SKM-1 (cell line): ENCODE data around the gene PPP1R14B.

Source experiments
- DNase-seq: peaks from one replicate; lab custom pipeline; 2025; ENCODE audit not compliant: unreplicated experiment; lab: John Stamatoyannopoulos, UW

PPP1R14B gene

DNA sequence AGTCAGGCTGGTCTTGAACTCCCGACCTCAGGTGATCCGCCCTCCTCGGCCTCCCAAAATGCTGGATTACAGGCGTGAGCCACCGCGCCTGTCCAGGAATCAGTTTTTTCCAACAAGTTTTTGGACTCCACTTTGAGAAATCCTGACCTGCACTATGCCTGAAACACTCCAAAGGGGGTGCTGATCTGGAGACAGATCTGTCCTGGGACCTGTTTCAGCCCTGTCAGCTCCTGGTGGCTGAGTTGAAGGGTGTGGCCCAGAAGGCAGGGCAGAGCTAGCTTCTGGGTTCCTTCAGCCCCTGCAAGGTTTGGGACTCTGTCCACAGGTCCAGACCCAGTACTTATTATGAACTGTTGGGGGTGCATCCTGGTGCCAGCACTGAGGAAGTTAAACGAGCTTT, 15.2 kb downstream of the PPP1R14B start:
- no peak for DNase-seq

DNA sequence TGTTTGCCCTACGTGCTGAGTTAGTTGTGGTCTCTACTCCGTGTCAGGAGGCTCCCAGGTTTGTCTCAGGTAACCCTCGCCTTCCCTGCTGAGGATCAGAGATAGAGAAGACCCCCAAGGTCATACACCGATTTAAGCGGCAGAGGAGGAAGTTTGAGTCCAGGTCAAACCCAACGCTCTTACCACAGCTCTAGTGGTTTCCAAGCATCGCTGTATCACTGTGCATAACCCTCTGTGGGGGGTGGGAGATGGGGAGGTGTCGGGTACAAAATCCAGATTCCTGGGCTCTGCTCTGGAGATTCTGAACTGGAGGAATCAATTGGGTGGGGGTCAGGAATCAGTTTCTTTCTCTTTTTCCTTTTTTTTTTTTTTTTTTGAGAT, 15.8 kb downstream of the PPP1R14B start:
- no peak for DNase-seq

DNA sequence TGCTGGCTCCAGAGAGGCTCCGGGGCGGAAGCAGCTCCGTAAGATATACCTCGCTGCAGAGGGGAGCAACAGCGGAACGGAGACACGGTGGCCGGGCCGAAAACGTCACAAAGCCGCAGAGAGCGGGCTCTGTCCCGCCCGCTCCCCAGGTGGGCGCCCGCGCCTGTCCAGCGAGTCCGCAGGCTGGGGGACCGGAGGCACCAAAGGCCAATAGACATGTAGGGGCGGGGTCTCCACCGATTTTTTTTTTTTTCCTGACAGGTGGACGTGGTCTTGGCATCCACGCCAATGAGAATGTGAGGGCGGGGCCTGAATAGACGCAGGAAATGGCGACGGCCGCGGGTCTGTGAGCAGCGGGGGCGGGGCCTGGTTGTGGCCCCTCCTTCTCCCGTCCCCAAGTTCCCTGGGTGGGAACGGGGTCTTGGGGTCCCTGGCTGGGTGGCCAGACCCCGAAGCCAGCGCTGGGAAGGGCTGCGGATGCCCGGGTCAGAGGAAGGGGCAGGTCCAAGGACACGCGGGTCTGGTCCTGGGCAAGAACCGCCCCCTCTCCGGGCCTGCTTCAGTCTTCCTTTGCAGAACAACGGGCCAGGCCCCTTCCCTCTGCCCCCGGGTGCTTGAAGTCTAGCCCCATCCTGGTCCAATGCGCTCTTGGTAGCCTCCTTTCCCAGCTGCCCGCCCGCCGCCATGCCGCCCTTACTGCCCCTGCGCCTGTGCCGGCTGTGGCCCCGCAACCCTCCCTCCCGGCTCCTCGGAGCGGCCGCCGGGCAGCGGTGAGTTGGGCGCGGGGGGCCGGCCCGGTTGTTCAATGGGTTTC, 16.4 kb downstream of the PPP1R14B start, which contains the start of gene DNAJC4:
TSS of gene DNAJC4 (plus strand) at position 378 of the 814 bp plus-strand sequence. CDS start at position 685, 307 bp downstream.
- no peak for DNase-seq

DNA sequence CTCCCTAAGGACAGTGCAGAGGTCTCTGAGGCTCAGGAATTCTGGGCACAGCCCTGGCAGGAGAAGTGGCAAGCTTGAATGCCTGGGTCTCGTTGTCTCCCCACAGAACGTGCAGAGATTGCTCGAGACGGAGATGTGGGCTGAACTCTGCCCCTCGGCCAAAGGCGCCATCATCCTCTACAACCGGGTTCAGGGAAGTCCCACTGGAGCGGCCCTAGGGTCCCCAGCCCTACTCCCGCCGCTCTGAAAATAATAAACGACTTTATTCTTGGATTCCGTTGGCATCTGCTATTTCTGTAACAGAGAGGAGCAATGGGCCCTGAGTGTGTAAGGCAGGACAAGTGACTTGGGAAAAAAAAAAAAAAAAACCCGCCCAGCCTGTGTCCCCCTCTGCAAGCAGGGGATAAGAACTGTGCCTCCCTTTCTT, 17.0 kb downstream of the PPP1R14B start:
- no peak for DNase-seq

DNA sequence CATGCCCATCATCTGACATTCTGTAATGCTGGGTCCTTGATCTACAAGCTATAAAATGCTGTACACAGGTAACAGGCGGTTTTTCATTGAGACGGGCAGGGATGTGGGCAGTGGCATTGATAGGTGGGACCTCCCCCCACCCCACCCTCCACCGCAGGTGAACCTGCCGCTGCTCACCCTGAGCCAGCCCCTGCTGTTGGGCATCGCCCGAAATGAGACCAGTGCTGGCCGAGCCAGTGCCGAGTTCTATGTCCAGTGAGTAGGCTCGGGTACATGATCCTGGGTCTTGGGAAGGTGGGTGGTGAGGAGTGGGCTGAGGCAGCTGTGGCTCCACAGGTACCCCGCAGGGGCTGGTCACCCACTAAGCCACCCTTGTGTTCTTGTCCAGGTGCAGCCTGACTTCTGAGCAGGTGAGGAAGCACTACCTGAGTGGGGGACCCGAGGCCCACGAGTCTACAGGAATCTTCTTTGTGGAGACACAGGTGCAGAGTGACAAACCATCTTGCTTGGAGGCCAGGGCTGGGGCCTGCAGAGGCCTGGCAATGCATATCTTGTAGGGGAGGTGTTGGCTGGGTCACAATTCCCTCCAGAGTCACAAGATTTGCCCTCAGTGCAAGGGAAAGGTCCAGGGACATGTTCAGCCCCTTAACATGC, 17.5 kb downstream of the PPP1R14B start:
- no peak for DNase-seq

DNA sequence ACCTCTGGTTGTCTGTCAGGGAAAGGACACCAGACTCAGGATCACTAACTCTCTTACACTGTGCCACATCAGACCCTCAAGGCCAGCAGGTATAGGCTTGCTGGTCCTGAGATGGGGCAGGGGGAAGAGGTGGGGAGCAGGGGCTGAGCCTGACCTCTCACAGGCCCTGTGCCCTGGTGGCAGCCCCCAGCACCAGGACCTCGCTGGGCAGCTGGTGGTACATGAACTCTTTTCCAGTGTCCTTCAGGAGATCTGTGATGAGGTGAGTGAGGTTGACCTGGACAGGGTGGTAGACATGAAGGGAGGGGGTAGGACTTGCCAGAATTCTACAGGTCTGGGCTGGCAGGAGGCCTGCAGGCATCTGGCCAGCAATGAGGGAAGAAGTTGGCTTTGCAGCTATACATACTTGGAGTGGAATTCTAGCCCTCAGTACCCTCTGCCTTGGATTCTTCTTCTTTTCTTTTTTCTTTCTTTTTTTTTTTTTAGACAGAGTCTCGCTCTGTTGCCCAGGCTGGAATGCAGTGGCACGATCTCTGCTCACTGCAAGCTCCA, 19.3 kb downstream of the PPP1R14B start:
- no peak for DNase-seq

DNA sequence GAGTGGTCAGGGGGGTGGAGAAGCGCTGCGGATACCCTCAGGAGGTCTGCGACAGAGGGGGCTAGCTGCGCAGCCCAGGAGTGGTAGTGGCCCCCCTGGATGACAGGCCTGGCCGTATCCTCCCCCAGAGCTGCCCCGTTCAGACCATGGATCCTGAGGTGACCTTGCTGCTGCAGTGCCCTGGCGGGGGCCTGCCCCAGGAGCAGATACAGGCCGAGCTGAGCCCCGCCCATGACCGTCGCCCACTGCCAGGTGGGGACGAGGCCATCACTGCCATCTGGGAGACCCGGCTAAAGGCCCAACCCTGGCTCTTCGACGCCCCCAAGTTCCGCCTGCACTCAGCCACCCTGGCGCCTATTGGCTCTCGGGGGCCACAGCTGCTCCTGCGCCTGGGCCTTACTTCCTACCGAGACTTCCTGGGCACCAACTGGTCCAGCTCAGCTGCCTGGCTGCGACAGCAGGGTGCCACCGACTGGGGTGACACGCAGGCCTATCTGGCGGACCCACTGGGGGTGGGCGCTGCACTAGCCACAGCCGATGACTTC, 20.2 kb downstream of the PPP1R14B start:
- no peak for DNase-seq

DNA sequence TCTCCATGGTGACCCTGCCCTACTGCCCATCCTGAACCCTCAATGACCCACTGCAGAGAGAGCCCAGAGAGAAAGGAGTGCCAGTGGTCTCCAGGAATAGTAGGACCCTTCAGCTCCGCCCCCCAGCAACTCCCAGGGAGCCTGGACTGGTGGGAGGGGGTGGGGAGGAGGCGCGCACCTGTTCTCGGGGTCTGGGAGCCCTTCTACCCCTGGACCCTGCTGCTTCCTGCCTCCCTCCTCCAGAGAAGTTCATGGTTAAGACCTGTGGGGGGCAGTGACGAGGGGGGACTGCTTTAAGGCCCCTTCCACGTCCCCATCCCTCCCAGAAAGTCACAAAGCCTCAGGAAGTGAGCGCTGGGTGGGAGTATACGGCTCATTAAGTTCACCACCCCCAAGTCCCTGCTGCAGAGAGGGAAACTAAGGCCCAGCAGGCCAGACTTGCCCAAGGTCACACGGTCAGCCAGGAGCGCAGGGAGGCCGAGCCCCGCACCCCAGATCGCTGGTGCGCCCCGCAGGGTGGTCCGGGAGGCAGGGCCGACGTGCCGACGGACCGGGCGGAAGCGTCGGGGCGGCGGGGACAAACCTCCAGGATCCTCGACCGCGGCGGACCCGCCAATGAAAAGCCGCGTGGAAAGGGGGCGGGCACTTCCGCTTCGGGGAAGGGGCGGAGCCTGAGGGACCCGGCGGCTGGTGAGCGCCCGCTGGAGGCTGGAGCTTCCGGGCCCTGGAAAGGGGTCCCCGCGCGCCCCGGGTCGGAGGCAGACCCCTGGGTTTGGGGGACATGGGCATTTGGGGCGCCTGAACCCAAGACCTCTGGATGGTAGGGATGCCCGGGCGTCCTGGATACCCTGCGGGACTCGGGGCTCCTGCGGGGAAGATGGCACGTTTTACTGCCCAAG, 20.9 kb downstream of the PPP1R14B start, which contains the start of the genes NUDT22 and TRPT1:
TSS of gene NUDT22 (plus strand) at position 667 of the 899 bp plus-strand sequence. CDS start 379 bp downstream, outside the sequence.
TSS of gene TRPT1 (minus strand) at position 579 of the 899 bp plus-strand sequence. CDS start at position 253, 326 bp downstream.
- peak; percentile 43 for DNase-seq

DNA sequence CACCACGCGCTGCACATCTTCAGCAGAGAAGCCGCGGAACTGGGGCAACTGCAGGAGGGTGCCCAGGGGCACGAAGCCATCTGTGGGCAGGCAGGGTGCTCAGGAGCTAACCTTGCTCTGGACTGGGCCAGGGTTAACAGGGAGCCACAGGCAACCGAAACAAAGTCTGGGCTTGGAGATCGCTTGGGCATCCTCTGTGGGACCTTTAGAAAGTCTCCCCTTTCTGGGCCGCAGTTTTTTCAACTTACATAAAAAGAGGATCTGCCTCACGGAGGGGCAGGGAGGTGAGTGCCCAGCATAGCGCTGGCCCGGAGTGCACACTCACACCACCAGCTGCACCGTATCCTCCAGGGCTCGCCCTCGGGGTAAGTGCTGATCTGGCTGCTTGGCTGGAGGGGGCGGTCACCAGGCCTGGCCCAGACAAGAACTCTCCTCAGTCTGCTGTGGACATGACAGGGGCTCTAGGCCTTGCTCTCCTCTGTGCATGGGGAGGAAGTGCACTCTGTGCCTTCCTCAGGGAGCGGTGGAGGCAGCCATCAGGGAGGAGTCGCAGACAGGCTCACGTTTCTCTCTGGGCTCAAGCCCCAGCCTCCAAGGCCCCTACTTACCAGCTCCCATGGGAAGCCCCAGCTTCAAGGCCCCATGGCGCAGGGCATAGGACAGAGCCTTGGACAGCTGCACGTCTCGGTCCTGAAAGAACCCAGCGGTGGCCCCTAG, 21.7 kb downstream of the PPP1R14B start:
- no peak for DNase-seq

DNA sequence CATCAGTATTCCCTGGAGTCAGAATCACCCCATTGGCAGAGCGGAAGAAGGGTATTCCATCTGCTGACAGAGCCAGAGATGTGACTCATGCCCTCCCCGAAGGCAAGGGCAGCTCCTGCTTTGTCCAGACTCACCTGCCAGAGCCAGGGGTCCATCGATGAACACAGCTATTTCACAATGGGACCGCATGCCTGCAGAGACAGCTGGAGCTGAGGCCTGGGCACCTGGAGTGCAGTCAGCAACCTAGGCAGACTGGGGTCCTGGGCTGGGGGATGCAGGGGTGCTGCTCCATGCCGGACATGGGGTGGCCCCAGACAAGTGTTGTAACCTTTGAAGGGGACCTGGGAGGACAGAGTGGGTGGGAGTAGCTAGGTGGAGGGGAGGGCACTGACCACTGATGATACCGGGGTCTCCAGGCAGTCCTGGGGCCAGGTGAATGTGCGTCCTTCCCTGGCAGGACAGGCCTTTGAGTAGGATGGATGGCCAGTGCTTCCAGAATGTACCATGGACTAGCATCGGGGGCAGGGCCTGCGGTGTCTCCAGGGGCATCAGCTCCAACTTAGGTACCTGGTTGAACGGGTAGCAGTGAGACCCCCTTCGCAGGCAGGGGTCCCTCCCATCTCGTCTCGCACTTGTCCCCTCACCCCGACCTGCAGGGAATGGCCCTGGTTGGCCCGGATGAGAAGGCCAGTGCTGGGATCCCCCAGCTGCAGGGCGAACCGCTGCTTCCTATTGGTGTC, 22.4 kb downstream of the PPP1R14B start:
- no peak for DNase-seq

DNA sequence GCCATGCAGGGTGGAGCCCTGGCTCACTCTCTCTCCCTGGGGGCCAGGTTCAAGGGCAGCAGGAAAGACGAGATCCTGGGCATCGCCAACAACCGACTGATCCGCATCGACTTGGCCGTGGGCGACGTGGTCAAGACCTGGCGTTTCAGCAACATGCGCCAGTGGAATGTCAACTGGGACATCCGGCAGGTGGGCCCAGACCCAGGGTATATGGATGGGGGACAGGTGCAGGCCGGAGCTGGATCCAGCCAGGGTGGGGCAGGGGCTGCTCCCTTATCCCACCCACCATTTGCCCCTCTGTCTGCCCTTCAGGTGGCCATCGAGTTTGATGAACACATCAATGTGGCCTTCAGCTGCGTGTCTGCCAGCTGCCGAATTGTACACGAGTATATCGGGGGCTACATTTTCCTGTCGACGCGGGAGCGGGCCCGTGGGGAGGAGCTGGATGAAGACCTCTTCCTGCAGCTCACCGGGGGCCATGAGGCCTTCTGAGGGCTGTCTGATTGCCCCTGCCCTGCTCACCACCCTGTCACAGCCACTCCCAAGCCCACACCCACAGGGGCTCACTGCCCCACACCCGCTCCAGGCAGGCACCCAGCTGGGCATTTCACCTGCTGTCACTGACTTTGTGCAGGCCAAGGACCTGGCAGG, 23.6 kb downstream of the PPP1R14B start:
- DNase-seq: no peak

DNA sequence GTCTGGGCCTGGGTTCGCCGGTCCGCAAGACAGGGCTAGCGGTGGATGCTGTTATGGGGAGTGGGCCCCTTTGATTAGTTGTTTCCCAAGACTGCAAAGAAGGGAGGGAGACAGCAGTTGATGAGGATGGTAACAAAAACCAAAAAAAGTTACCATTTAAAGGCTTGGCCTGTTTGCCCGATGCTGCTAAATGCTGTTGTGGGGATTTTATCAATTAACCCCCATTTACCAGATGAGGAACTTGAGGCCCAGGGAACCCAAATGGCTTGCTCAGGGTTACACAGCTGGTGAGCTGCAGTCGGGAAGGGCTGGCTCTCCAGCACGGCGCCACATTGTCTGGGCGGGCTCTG, 24.1 kb downstream of the PPP1R14B start:
- no peak for DNase-seq

DNA sequence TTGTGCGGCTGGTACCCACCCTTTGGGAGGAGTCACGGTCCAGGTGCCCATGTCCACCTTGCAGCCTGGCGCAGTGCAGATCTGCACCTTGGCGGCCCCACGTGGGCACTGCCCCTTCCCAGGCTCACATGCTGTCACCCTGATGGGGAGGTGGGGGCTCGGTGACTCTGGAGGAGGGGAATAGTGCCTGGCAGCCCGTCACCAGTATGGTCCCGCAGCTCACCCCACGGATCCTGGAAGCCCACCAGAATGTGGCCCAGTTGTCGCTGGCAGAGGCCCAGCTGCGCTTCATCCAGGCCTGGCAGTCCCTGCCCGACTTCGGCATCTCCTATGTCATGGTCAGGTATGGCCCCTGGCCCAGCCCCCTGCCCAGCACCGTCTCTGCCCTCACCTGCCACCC, 25.9 kb downstream of the PPP1R14B start:
- no peak for DNase-seq

DNA sequence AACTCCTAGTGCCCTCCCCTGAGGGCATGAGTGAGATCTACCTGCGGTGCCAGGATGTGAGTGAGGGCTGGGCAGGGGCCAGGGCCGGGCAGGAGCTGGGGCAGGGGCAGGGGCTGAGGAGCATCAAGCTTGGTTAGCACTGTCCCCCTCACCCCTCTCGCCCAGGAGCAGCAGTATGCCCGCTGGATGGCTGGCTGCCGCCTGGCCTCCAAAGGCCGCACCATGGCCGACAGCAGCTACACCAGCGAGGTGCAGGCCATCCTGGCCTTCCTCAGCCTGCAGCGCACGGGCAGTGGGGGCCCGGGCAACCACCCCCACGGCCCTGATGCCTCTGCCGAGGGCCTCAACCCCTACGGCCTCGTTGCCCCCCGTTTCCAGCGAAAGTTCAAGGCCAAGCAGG, 26.5 kb downstream of the PPP1R14B start:
- no peak for DNase-seq

DNA sequence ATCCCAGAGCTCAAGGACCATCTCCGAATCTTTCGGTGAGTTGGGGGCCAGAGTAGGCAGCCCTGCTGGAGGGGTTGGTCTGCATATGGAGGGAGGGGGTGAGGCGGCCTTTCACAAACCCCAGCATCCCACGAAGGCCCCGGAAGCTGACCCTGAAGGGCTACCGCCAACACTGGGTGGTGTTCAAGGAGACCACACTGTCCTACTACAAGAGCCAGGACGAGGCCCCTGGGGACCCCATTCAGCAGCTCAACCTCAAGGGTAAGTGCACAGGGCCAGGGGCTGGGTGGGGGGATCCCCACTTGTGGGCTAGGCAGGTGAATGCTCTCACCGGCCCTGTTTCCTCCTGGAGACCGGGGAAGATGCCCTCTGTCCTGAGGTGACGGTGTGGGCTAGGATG, 27.0 kb downstream of the PPP1R14B start:
- no peak for DNase-seq

DNA sequence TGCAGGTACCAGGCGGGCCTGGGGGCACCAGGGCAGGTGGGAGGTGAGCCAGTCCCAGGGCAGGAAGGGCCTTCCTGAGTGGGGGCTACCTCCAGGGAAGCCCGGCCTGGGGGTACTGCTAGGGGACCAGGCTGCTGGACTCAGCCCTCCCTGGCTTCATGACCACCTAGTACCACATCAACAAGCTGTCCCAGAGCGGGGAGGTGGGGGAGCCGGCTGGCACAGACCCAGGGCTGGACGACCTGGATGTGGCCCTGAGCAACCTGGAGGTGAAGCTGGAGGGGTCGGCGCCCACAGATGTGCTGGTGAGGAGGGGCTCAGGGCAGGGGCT, 27.4 kb downstream of the PPP1R14B start:
- DNase-seq: no peak

DNA sequence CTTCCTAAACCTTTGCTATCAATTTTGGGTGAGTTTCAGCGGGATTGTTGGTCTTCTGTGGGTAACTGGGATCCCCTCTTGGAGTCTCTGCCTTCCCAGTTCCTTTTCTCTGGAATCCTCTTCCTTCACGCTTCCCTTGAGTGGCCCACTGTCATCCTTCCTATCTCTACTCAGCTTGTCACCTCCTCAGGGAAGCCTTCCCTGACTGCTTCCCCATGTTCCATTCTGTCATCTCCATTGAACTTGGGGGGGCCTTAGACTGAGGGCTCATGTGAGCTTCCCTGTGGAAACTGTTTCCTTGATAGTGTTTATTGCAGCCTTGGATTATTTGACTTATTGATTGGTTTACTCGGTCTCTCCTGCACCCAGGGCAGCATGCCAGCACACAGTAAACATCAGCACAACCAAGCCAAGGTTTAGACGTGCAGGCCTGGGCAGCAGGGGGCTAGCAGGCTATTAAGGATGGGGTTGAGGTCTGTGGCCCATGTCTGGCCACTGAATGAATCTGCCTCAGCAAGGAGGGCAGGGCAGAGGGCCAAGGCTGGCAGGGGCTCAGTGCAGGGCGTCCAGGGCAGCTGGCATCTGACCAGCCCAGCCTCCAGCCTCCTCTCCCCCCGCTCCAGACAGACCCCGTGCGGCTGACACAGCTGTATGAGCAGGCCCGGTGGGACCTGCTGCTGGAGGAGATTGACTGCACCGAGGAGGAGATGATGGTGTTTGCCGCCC, 28.0 kb downstream of the PPP1R14B start:
- DNase-seq: no peak

DNA sequence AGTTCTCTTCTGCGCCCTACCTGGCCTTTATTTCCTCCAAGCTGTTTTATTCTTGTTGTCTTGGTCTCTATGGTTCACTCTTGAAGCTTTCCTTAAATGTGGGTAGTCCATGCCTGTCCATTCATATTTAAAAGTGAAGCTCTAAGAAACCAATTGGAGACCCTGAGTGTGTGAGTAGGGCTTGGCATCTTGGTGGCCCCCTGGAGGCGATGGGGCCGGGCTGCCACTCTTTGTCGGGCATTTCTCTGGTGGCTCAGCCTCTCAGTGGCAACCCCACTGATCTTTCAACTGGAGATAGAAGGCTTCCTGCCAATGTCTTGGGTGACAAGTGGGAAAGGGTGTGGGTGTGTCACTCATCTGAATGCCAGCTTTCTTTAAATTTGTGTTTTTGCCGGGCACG, 29.9 kb downstream of the PPP1R14B start:
- no peak for DNase-seq
